NCI-H2107 treated with DMSO at 0.1 percent for 48 hours (cell line): ENCODE results near the gene SLX4.

Source experiments
- DNase-seq: peaks from one replicate; lab custom pipeline; 2025; ENCODE audit not compliant: unreplicated experiment; lab: John Stamatoyannopoulos, UW

Gene SLX4

DNA sequence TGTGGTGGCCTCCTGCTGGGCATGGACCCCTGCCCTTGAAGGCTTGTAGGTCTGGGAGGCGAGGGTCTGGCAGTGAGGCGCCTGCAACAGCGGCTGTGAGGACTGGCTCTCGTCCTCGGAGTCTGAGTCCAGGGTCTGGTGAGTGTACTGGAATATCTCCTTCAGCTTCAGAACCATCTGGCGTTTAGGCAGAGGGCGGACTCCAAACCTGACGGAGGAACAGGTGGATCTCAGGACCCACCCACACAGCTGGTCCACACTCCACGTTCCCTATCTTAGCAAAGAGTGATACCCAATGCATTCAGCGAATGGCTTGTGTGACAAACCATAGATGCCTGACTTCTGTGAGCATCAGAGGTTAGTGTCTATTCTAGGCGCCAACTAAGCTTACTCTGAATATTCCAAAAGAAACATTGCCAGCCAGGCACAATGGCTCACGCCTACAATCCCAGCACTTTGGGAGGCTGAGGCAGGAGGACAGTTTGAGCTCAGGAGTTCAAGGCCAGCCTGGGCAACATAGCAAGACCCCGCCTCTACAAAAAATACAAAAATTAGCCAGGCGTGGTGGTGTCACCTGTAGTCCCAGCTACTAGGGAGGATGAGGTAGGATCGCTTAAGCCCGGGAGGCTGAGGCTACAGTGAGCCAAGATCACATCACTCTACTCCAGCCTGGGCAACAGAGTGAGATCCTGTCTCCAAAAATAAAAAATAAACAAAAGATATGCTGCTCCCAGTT, 27.9 kb downstream of the SLX4 start:
- no peak for DNase-seq

DNA sequence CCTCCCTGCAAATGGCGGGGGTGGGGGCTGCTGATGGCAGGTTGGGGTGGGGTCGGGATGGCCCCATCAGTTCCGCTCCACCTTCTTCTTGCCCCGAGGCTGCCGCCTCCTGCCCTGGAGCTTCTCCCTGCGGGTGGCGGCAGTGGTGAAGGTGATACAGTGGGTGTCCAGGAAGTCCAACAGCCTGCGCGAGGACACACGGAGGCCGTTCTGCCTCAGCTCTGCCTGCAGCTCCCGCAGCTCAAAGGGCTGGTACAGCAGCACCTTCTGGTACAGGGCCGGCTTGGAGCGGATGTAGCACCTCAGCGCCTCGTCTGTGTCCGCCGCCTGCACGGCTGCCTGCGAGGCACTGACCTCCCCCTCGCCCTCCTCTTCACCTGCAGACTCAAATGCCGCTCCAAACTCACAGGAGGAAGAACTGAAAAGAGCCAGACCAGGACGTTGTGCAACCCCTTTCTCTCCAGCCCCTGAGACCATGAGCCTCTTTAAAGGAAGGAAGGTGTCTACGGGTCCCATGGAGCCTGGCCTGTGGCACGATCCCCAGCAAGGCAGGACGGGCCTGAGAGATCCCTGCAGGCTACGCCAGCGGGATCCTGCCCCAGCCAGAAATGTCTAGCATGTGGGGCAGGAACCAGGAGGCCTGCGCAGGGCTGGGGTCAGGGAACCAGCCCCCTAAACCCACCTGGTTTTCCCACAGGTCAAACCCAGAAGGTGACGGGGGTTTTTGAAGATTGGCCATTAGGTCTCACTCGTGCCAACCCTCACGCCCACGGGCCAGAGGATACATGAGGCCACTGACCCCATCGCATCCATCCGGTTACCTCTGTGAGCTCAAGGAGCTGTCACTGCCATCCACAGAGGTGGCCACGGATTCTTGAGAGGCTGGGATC, 28.9 kb downstream of the SLX4 start:
- no peak for DNase-seq

DNA sequence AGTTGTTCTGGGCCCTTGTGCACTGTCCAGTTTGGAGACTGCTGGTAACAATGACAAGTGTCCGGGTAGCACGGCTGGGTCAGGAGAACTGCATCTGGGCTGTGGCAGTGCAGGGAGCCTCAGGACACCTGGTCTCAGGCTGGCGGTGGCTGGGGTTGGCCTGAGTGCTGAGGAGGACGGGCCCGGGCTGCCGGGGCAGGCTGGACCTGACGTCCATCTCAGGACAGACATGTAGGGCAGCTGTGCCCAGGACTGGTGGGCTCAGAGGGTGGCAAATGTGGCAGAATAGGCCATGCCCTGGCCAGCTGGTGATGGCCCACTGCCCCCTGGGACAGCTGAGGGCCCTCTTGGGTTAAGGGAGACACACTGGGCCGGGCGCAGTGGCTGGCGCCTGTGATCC, 30.0 kb downstream of the SLX4 start:
- no peak for DNase-seq

DNA sequence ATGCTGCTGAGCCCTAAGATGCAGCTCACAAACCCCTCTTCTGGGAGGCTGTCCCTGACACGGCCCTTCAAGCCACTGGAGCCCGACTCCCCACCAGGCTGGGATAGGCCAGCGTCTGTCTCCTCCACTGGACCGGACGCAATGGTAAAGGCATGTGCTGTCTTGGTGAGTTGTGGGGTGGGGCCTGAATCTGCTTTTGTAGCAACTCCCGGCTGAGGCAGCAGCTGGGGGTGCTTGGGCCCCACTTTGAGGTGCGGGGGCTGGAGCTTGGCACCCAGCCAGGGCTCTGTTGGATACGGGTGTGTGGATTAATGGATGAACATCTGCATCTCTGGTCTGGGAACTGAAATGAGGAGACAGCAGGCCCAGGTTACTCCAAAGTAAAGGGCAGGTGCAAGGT, 30.7 kb downstream of the SLX4 start:
- DNase-seq: no peak

DNA sequence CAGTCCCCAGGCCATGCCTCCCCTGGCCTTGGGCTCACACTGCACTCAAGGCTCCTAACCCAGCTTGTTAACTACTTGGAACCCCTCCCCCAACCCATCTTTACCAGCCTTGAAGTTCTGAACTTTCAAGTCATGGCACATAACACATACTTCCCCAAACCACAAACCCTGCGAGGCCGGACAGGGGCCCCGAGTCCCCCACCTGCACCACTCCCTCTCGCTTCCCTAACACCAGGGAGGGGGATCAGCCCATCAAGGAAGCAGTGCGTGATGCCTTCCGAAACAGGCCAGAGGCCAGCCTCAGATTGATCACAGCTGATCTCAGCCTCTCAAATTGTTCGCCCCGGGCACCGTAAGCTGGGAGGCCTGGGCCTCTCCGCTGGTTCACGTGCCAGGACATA, 31.2 kb downstream of the SLX4 start:
- no peak for DNase-seq

DNA sequence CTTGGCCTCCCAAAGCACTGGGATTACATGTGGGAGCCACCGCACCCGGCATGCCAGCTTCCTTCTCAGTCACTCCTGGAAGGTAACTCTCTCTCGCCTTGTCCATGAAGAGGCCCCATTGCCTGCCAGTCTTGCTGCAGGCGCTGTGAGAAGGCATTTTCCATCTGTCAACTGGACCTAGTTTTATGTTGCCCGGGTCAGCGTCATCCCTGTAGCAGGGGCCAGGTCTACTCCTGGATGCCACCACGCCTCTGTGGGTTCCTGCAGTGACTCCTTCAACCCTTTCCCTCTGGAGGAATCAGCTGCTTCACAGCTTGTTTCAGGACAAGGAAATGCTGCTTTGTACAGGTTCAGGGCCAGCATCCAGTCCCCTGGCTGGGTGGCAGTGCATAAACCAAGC, 31.6 kb downstream of the SLX4 start:
- no peak for DNase-seq

DNA sequence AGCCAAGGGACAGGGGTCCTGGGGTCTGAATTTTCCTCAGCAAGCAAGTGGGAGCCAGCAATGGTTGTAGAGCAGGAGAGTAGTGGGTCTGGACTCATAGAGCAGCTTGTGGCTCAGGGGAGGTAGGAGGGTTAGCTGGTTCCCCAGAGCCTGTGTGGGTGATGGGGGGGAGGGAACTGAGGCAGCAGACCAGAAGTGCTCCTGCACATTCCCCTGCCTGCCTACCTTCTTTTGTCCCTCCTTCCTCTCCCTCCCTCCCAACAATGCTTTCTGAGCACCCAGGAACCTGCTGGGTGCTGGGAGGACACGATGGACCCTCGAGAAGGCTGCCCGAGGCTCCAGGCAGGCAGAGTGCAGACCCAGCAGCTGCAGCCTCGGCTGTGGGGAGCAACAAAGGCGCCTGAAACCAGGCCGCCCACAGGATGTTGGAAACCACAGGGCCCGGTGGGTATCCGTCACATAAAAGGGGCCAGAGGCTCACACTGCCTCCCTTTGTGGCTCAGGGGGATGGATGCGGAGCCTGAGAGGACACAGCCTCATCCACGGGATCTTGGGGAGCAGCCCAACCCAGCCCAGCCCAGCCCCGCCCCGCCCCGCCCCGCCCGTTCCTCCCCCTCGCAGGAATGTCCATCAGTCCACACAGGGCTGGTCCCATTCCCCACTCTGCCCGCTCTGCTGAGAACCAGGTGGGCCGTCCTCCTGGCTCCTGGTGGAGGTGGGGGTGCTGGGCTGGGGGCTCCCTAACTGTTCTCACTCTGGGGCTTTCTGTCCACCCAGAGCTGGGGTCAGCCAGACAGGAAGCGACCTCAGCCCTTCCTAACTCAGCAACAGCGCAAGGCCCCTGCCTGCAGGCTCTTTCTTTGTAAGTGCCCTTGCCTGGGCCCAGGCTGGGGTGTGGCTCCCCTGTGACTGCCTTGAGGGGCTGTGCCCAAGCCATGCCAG, 32.5 kb downstream of the SLX4 start:
- no peak for DNase-seq

DNA sequence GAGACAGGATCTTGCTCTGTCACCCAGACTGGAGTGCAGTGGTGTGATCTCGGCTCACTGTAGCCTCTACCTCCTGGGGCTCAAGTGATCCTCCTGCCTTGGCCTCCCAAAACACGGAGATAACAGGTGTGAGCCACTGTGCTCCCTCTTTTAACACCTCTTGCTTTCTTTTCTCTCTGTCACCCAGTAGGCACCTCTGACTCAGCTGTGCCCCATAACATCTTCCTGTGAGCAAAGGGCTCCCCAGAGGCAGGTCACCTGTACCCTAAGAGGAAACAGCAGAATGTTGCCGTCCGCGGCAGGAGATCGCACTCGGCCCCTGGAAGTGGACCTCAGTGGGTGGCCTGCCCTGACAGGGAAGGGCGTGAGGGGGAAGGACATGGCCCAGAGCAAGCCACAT, 33.3 kb downstream of the SLX4 start:
- no peak for DNase-seq

DNA sequence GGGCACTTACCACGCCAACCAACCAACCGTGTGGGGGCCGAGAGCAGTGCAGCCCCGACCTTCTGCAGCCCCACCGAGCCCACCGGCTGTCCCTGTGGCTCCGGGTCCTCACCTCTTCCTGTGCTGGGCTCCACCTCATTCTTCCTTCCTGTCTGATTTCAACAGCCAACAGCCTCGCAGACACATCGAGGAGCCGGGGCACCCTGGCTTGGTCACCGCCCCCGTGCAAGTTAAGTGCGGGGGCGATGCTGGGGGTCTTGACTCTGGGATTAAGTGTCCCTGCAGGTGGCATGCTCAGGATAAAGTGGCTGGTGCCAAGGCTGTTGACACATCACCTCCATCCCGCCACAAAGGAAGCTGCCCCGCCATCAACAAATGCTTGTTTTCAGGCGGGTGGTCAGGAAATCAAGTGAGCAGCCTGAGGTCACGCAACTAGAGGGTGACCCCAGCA, 34.1 kb downstream of the SLX4 start, which contains the start of gene NLRC3:
NLRC3 (minus strand) TSS at position 102 of the 451 bp plus-strand sequence. CDS start 12,367 bp downstream, outside the sequence.
- DNase-seq: no peak

DNA sequence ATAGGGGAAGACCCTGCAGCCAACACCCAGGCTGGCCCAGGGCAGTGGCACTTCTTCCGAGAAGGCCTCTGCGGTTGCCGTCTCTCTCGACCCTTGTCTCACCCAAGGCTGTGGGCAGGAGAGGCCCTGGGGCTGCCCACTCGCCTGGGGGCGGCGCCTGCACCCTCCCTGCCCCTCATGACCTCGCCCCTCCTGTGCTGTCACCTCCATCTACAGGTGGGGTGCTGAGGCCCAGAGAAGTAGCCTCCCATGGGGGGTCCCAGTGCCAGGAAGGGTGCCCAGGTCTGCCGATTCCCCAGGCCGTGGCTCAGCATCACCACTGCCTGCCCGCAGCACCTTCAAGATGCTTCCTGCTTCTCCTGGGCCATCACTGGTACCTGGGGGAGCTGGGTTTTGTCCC, 35.2 kb downstream of the SLX4 start:
- DNase-seq: no peak

DNA sequence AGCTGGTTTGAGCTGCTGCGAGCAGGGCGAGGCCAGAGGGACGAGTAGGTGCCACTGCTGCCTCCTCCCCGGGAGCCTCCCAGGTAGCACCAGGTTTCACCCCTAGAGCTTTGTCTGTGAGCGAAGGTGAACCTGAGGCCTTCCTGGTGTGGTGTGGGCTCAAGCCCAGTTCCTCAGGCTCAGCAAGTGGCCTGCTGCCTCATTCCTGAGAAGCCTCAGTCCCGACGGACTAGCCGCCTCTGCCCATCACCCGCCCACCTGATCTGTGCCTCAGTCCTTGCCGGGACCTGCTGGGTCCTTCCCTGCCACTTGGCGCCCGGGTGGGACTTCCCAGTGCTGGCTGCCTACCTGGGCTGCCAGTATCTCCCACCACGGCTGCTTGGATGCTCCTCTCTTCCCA, 35.9 kb downstream of the SLX4 start:
- no peak for DNase-seq

DNA sequence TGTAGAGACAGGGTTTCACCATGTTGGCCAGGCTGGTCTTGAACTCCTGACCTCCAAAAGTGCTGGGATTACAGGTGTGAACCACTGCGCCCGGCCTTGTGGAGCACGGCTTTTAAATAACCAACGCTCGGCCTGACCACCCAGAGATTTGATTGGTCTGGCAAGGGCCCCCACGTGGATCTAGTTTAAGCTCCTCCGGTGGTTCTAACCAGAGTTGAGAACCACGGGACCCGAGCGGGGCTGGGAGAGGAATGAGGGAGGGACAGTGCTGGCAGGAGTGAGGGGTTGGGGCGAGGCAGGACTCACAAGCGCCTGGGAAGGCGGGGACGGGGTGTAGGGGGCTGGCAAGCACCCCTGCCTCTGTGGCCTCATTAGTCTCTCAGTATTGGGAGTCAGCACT, 37.2 kb downstream of the SLX4 start:
- DNase-seq: no peak

DNA sequence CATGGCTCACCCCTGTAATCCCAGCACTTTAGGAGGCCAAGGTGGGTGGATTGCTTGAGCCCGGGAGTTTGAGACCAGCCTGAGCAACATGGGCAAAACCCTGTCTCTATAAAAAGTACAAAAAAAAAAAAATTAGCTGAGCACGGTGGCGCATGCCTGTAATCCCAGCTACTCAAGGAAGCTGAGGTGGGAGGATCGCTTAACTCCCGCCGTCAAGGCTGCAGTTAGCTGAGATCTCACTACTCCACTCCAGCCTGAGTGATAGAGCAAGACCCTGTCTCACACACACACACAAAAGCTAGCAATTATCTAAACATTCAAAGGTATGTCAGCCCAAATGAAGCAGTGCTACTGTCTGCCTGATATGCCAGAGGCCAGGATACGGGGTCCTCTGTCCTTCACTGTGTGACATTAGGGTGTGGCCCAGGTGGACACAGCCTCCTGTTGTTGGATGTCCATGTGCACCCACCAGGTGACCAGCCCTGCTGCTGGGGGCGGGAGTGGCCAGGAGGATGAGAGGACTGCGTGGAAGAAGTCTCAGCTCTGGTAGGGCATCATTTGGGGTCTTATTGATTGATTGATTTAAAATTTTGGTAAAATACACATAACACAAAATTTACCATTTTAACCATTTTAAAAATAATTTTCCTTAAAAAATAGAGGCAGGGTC, 38.1 kb downstream of the SLX4 start:
- no peak for DNase-seq

DNA sequence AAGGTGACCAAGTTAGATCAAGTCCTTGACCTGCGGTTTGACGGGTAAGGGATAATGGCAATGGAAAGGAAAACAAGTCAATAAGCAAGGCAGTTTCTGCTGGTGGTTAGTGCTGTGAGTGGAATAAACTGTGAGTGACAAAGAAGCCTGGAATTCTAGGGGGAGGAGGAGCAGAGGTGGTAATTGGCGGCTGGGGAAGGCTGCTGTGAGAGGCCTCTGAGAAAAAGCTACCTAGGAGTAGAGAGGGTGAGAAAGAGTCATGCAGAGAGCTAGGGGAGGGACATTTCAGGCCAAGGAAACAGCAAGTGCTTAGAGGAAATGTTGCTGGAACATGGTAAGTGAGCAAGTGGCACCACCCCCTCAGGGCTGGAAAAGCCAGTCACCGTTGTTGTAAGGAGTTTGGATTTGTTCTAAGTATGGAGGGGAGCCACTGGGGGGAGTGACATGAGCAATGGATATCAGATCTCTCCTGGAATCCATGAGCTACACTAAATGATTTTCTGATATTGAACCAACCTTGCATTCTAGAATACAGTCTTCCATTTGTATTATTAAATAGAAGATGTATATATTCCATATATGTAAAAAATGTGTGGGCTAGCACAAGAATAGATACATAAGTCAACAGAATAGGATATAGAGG, 40.9 kb downstream of the SLX4 start:
- no peak for DNase-seq

DNA sequence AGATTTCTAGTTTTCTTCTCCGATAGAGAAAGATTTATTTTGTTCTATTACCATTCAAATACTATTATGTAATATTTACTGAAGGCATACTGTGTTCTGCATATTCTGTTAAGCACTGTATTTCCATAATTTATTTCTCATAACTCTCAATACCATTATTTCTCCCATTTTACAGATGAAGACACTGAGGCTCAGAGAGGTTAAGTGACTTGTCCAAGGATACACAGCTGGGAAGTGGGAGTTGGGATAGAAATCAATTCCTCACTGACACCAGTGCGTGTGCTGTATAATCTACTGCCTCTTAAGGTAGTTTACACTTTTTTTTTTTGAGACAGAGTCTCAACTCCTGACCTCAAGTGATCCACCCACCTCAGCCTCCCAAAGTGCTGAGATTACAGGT, 41.6 kb downstream of the SLX4 start:
- no peak for DNase-seq

DNA sequence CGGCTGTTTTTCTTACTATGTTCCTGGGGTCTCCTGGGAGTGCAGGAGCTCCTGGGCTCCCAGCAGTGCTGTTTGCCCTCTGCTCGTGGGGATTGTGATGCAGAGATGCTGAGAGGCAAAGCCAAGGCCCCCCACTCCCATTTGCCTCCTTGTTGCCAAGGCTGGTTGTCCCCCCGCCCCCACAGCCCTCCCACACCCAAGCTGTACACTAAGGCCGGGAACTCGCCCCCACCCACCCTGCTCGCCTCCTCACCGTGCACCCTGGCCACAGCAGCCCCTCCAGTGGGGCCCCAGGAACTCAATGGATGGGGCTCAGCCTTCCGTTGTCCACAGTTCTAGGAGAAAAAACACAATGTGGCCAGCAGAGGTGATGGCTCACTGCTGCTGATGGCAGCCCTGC, 44.4 kb downstream of the SLX4 start:
- DNase-seq: no peak

DNA sequence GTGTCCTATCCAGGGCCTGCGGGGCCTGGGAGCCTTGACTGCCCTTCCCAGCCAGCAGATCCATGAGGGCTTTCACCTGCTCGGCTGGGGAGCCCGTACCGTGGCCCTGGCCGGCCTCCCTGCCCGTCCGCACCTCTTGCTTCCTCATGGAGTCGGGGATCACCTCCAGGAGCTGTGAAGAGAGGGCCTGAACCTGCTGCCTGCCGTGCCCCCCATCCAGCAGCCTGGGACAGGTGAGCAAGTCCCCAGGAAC, 46.6 kb downstream of the SLX4 start:
- DNase-seq: no peak

DNA sequence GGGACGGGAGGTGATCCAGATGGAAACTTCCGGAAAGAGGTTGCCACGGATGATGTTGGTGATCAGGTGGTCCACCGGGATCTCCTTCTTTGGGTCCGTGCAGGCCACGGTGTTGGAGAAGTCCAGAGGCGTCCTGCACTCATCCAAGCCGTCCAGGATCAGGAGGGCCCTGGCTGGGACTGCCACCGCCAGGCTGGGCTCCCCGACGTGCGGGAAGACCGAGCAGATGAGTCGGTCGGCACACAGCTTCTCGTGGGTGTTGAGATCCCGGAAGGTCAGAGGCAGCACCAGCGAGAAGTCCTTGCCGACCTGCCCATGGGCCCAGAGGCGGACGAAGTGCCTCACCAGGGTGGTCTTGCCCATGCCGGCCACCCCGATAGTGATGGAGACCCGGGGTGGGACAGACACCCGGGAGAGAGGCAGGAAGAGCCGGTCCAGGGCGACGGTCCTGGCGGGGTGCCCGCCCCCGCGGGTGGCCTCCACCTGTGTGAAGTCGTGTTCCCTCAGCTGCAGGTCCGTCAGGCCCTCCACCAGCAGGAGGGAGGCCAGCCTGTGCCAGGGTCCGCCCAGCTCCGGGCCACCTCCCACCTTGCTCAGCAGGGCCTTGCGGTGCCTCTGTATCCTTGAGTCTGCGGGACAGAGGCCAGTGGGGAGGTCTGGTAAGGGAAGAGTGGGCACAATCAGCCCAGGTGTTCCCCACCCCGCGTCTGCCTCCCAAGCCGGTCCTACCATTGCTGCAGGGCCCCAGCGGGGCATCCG, 47.1 kb downstream of the SLX4 start:
- no peak for DNase-seq

DNA sequence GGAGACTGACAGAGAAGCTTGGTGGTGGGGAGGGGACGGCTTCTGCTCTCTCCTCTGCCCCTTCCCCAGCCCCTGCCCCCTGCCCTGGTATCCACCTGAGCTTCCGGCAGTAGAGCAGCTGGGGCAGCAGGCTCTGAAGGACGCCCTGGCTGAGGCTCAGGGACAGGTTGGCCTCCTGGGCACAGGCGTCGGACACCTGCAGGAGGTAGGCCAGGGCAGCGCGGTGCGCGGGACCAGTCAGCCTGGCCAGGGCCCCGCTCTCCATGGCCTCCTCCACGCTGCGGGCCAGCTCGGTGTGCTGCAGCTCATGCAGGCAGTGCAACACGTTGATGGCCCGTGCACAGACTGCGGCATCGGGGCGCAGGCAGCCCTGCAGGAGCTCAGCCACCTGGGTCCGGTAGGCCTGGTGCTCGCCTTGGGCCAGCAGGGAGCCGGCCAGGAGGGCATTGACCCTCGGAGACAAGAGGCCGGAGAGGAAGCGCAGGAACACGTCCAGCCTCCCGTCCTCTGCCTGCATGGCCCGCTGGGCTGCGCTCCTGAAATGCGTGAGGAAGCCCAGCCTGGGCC, 48.4 kb downstream of the SLX4 start:
- no peak for DNase-seq
